Measurements from ENCODE around the gene GTF2IRD1. TPM values are rescaled to one million over a fixed set of nuclear protein-coding genes. Genes with fewer than 3 reads are reported as not detected.

GTF2IRD1 gene
- total RNA-seq, 1 experiment from 2014 or later = 54.0 TPM

DNA sequence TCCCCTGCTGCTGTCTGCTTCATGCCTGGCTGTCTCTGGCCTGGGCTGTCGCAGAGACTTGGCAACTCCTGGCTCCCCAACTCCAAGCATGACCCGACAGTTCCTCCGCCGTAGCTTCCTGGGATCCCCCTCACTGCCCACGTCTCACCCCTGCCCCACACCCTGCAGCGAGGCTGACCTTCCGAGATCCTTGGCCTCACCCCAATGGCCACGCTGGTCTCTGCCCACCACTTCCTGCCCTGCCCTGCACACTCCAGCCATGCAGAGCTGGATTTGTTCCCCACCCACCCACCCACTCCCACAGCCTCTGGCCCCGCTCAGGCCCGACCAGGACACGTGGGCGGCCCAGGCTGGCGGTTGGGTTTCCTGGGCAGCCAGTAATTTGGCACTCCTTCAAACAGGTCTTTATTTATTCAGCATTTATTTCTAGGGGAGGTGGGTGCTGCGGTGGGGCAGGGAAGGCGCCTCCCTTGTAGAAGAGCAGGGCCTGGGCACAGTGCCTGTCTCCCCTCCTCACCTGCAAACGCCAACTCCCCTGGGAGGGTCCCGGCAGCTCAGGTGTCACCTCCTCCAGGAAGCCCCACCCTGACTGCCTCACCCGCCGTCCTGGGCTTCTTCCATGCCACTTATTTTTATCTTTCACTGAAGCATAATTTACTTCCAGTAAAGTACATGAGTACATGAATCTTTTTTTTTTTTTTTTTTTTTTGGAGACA lies 25.5 kb downstream of the GTF2IRD1 start:
- CTCF ChIA-PET = interaction anchor here (1.3 kb wide), 1 partner anchor 88 kb away, joined by 3 read pairs; no protein-coding TSS in a partner anchor
- POLR2A ChIA-PET = interaction anchor here (0.7 kb wide), 2 partner anchors 647 to 1414 kb away, joined by 4 to 10 read pairs; no protein-coding TSS in a partner anchor

DNA sequence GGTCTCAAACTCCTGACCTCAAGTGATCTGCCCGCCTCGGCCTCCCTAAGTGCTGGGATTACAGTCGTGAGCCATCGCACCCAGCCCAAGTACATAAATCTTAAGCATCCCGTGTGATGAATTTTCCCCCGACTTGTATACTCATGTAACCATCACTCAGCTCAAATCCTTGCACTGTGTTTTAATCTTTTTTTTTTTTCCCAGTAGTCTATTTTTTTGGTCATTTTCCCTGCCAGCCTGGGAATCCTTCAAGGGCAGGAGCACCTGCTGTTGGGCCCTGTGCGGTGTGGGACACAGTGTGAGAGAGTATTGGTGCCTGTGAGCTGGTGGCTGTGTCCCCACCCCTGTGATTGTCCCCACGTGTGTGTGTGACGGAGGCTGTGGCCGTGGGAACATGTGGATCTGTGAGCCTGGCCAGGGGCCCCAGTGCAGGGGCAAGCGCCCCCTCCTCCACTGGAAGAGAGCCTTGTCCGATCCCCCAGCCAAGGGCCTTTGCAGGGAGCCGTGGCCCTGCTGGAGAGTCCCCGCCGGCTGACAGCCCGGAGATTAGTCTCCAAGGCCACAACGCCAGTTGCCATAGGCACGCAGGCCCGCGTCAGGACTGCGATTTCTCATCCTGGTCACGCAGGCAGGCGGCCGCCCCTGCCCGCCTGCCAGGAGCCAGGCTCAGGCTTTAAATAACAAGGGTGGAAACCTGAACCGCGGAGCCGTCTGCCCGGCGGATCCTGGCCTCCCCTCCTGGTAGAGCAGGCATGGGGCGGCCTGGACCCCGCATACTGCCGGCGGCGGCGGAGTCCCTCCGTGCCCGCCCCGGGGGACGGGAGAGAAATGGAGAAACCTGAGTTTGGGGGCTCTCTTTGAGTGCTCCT lies 26.5 kb downstream of the GTF2IRD1 start:
- ATAC-seq = peak; percentile 66
- POLR2A ChIA-PET = interaction anchor here (0.7 kb wide), 2 partner anchors 15 to 615 kb away, joined by 3 read pairs; no protein-coding TSS in a partner anchor
- DNase-seq (ENCODE audit: low read depth, low spot score) = no peak
- Histone ChIP-seq H3K4me3 (ENCODE audit: low read depth in 2 of 2, low read length in 2 of 2) (peak overlapping the region; percentile 21 to 50), H3K9me3 (ENCODE audit: control insufficient read depth, insufficient read depth, low read depth, low read length) (no peaks in the 10 kb centered on the region), H3K27ac (ENCODE audit: low read length) (peak overlapping the region; percentile 95), H3K36me3 (ENCODE audit: control insufficient read depth, insufficient read depth, low read length) (no peaks in the 10 kb centered on the region), H3K27me3 (ENCODE audit: control insufficient read depth, insufficient read depth, low read length) (no peaks in the 10 kb centered on the region), H3K4me1 (ENCODE audit: control insufficient read depth, insufficient read depth, low read length) (peaks cover 72% of the 10 kb centered on the region)
- in situ Hi-C loops (cut with HindIII; ENCODE audit: low pct_unique_long_range_greater_than_20kb, low sequenced_read_pairs) (no loop called here), intact Hi-C loops (cut with micrococcal nuclease; ENCODE audit: unreplicated experiment) (no loop called here)
- no TSS peak for BruUV-seq (replicated peaks)
- CTCF ChIA-PET = no interaction called here
- TF ChIP-seq, protein P1, sequence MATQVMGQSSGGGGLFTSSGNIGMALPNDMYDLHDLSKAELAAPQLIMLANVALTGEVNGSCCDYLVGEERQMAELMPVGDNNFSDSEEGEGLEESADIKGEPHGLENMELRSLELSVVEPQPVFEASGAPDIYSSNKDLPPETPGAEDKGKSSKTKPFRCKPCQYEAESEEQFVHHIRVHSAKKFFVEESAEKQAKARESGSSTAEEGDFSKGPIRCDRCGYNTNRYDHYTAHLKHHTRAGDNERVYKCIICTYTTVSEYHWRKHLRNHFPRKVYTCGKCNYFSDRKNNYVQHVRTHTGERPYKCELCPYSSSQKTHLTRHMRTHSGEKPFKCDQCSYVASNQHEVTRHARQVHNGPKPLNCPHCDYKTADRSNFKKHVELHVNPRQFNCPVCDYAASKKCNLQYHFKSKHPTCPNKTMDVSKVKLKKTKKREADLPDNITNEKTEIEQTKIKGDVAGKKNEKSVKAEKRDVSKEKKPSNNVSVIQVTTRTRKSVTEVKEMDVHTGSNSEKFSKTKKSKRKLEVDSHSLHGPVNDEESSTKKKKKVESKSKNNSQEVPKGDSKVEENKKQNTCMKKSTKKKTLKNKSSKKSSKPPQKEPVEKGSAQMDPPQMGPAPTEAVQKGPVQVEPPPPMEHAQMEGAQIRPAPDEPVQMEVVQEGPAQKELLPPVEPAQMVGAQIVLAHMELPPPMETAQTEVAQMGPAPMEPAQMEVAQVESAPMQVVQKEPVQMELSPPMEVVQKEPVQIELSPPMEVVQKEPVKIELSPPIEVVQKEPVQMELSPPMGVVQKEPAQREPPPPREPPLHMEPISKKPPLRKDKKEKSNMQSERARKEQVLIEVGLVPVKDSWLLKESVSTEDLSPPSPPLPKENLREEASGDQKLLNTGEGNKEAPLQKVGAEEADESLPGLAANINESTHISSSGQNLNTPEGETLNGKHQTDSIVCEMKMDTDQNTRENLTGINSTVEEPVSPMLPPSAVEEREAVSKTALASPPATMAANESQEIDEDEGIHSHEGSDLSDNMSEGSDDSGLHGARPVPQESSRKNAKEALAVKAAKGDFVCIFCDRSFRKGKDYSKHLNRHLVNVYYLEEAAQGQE (IDR thresholded peaks at IDR 0.05; ENCODE audit: insufficient read depth in 1 of 2, low read depth in 2 of 2, low read length in 1 of 2) = no peak

More for the DNA sequence above, 25.5 kb downstream of the GTF2IRD1 start:
- no peak overlapping the region; a peak in 1 of 4 replicates for H3K4me3 ChIP-seq (ENCODE audit: low read depth in 2 of 2, low read length in 2 of 2)
- intact Hi-C loops (cut with micrococcal nuclease; ENCODE audit: unreplicated experiment) (no loop called here), in situ Hi-C loops (cut with HindIII; ENCODE audit: low pct_unique_long_range_greater_than_20kb, low sequenced_read_pairs) (no loop called here)
- peak; percentile 48; the same call in 1 of the 2 replicates for TF ChIP-seq TCF7L2 (IDR thresholded peaks at IDR 0.05; ENCODE audit: low read depth, low read length)
- TF ChIP-seq, protein P1 (IDR thresholded peaks at IDR 0.05; ENCODE audit: insufficient read depth in 1 of 2, low read depth in 2 of 2, low read length in 1 of 2) = no peak
- no peaks in the 10 kb centered on the region for H3K27me3 ChIP-seq (ENCODE audit: control insufficient read depth, insufficient read depth, low read length)
- ATAC-seq (0 out of 2 replicates have a peak, but pooled peaks have one; percentile 6), DNase-seq (ENCODE audit: low read depth, low spot score) (no peak)
- peak overlapping the region; percentile 95 for H3K27ac ChIP-seq (ENCODE audit: low read length)
- no peaks in the 10 kb centered on the region for H3K9me3 ChIP-seq (ENCODE audit: control insufficient read depth, insufficient read depth, low read depth, low read length)
- BruUV-seq (replicated peaks) = no TSS peak
- H3K4me1 ChIP-seq (ENCODE audit: control insufficient read depth, insufficient read depth, low read length) = peaks cover 72% of the 10 kb centered on the region
- no peaks in the 10 kb centered on the region for H3K36me3 ChIP-seq (ENCODE audit: control insufficient read depth, insufficient read depth, low read length)
